A549 treated with AZD2906 at 1 μM for 4 hours (cell line): ENCODE data around the gene DYNC2H1. TPM values are rescaled to one million over a fixed set of nuclear protein-coding genes. Genes with fewer than 3 reads are reported as not detected.

Experiments used
- total RNA-seq: library from RNA; stranded (reverse); fragments of 200-300 nt; extraction: Qiagen RNA extraction; gene quantifications from 5 replicates; pipeline ENCODE4 v1.2.3, GENCODE V29; 2022

Gene DYNC2H1, protein sequence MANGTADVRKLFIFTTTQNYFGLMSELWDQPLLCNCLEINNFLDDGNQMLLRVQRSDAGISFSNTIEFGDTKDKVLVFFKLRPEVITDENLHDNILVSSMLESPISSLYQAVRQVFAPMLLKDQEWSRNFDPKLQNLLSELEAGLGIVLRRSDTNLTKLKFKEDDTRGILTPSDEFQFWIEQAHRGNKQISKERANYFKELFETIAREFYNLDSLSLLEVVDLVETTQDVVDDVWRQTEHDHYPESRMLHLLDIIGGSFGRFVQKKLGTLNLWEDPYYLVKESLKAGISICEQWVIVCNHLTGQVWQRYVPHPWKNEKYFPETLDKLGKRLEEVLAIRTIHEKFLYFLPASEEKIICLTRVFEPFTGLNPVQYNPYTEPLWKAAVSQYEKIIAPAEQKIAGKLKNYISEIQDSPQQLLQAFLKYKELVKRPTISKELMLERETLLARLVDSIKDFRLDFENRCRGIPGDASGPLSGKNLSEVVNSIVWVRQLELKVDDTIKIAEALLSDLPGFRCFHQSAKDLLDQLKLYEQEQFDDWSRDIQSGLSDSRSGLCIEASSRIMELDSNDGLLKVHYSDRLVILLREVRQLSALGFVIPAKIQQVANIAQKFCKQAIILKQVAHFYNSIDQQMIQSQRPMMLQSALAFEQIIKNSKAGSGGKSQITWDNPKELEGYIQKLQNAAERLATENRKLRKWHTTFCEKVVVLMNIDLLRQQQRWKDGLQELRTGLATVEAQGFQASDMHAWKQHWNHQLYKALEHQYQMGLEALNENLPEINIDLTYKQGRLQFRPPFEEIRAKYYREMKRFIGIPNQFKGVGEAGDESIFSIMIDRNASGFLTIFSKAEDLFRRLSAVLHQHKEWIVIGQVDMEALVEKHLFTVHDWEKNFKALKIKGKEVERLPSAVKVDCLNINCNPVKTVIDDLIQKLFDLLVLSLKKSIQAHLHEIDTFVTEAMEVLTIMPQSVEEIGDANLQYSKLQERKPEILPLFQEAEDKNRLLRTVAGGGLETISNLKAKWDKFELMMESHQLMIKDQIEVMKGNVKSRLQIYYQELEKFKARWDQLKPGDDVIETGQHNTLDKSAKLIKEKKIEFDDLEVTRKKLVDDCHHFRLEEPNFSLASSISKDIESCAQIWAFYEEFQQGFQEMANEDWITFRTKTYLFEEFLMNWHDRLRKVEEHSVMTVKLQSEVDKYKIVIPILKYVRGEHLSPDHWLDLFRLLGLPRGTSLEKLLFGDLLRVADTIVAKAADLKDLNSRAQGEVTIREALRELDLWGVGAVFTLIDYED (N-terminal part only)
- 4.4 to 6.2 TPM (median 5.1 TPM) in 5 replicates for total RNA-seq

DNA sequence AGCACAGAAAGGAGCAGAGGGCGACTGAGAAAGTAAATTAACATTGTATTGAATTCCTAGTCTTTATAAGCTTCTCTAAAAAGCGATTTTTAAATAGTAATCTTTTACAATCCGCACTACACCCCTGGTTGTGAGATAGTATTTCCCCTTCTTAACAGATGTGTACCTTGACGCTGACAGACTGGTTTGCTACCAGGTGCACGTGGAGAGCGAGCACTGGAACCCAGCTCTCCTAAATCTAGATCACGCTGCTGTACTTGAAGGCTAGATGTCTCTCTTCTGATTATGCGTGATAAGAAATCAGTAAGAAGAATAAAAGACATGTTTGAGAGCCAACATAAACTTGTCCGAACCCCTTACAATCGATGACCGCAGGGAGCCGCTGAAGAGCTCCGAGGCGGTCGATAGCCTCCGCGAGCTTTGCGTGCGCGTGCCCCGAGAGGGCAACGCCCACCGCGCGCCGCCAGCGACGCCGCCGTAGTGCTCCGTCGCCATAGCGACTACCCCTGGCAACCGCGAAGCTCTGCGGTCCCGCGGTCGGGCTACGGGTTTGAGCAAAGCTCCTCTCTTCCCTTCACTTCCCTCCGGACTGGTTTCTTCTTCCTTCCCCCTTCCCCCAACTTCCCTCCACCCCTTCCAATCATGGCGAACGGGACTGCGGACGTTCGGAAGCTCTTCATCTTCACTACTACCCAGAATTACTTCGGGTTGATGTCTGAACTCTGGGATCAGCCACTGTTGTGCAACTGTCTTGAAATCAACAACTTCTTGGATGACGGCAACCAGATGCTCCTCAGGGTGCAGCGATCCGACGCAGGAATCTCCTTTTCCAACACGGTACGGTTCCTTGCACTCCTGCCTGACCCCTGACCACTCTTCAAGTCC, at the start of gene DYNC2H1:
Gene DYNC2H1 (plus strand): TSS at position 494 of the 885 bp plus-strand sequence. CDS start 149 bp downstream, at position 643.

DNA sequence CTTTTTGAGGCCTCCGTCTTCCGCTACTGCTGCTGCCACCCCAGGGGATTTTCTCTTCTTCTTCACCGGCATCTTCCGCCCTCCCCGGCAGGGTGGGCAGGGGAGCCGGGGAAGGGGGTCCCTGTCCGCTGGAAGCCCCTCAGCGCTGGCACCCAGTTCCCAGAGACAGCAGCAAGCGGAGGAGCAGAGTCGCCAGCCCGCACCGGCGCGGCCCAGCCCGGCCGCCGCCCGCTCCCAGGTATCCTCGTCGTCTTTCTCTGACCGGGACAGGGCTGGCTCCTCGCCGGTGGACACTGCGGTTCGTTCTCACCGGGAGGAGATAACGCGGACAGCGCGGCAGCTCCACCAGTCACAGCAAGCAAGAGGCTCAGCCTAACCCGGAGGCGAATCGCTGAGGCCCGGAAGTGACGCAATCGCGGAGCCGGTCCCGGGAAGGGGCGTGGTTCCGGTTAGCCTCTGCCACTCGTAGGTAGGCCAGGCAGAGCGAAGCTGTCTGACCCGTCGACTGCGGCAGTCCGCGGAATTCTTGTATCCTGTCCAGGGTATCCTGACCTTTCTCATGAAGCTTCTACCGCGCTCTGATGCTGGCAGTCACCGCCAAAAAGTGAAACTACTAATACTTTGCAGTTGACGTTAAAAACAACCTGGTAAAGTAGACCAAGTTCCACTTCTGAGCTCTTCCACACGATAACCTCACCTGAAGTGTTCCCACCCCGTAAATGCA, 17.3 kb upstream of the DYNC2H1 start, which contains the start of gene DCUN1D5:
Gene DCUN1D5 (minus strand): TSS at position 360 of the 724 bp plus-strand sequence. CDS start 288 bp downstream, at position 72.

Other genes starting within 250 kb of the DYNC2H1 start
- gene MMP12, start 234.4 kb upstream of the DYNC2H1 start, total RNA-seq: 0.05 to 0.08 TPM (median 0.06 TPM) in 4 of 5 replicates, not detected in the other
- 0.04 to 0.08 TPM in 2 of 5 replicates, not detected in the others for gene MMP13, start 153.7 kb upstream of the DYNC2H1 start, total RNA-seq
- 60.5 to 64.0 TPM (median 62.2 TPM) in 5 replicates for gene DCUN1D5, start 17.3 kb upstream of the DYNC2H1 start, total RNA-seq